Gastrocnemius medialis (tissue), 4 donors: ENCODE data around the gene FMOD.

Experiments used
- CTCF ChIP-seq, 5 experiments: fragments of 450-650 bp in 3 of 5; fragments of 200-600 bp in 2 of 5; sonication (generic) in 2 of 5; IDR thresholded peaks in 4 of 5; conservative IDR thresholded peaks in 1 of 5; 1 replicate in 4 of 5; 2 replicates in 1 of 5; pipeline ENCODE4 v1.5.1; 2016 to 2019; ENCODE audit warnings: antibody characterized with exemption in 5 of 5, mild to moderate bottlenecking in 3 of 5, moderate library complexity in 3 of 5
- POLR2A ChIP-seq, 2 donors: fragments of 450-650 bp; IDR thresholded peaks; one replicate each; pipeline ENCODE4 v1.6.1; 2017; ENCODE audit warnings: antibody characterized with exemption in 2 of 2, mild to moderate bottlenecking in 2 of 2, moderate library complexity in 2 of 2

GRCh38 chr1:203302456-203302855 is 48.5 kb downstream of the FMOD start:
- no peak for TF ChIP-seq CTCF (IDR thresholded peaks at IDR 0.05 in 4 of 5, conservative IDR thresholded peaks at IDR 0.05 in 1 of 5)
- no peak for TF ChIP-seq POLR2A (IDR thresholded peaks at IDR 0.05)
